ENCODE measurements around the gene ERCC6L2.

GRCh38 chr9:95877984-95878383 lies 2.5 kb downstream of the ERCC6L2 start:
- TF ChIP-seq CTCF (IDR thresholded peaks at IDR 0.05) = no peak
- no peak for TF ChIP-seq POLR2AphosphoS5 (IDR thresholded peaks at IDR 0.05; ENCODE audit: low read depth, low read length)
- no peak for TF ChIP-seq SIN3A (IDR thresholded peaks at IDR 0.05; ENCODE audit: borderline replicate concordance, insufficient read depth, low read depth, low read length)
